Measurements from ENCODE around the gene SLC45A2.

DNA sequence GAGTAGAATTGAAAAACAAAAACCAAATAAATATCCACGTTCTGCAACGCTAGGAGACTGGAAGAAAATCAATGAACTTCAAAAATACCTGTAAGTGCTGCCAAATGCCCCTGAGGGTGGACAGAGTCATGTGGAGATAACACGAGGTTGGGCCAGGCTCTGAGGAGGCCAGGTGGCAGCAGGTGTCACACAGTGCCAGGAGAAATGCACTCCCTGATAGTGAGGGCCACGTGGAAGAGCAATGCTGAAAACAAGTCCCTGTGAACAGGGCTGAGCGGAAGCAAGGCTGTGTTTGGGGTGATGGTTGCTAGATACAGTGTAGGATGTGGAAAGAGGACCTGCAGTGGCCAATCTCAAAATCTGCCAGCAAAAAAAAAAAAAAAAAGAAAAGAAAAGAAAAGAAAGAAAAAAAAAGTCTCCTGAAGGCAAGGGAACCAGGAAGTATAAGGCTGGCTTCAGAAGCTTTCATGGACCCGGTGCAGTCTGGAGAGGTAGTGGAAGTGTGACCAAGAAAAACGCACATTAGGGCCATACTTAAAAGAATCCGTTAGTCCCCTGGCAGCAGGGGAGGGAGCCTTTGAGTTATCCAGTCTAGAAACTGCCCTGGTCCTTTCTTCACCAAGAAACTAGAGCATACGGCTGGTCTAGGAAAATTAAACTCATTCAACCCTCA, 41.7 kb upstream of the SLC45A2 start:
- TF ChIP-seq POLR2AphosphoS5 (IDR thresholded peaks at IDR 0.05; ENCODE audit: low read depth, low read length), result no peak
- no peak for TF ChIP-seq POLR2A (IDR thresholded peaks at IDR 0.05; ENCODE audit: control extremely low read depth in 1 of 2, low read depth in 2 of 2, low read length in 2 of 2)
- no peak for TF ChIP-seq MAFK (IDR thresholded peaks at IDR 0.05; ENCODE audit: low read depth, low read length)
